Left lobe of liver (tissue), 2 donors: ENCODE data around the gene CYP2A7. TPM values are rescaled to one million over a fixed set of nuclear protein-coding genes. Genes with fewer than 3 reads are reported as not detected.
"Not testable (repeated sequence)": the region's sequence is repeated elsewhere in the genome, so short reads cannot be mapped to it uniquely, and the experiment has no call there.

ENCODE experiments used
- ATAC-seq: fragments of 200-7000 bp; cut with Tn5 transposase; one replicate; pipeline ENCODE4 v1.9.1; 2020; ENCODE audit warnings: mild to moderate bottlenecking, moderate library complexity
- DNase-seq: peaks from one replicate; pipeline ENCODE4 v3.0.0-alpha.2; 2020; ENCODE audit warnings: low spot score
- total RNA-seq: library from RNA; stranded (reverse); gene quantifications from one replicate; pipeline ENCODE4 v1.2.1, GENCODE V29; 2021
- donor health status: DM: no; HTN: no; CAD: no; lungs with moderate emphysema.
- donor health status: DM: no; HTN: yes; CAD: no.

The CYP2A7 gene
- total RNA-seq, 1 donor from 2014 or later = 485 TPM

- ATAC-seq = not testable (repeated sequence)
- DNase-seq = peak; percentile 8
Observed at GRCh38 chr19:40900521-40900920, 18.5 kb upstream of the CYP2A7 start.

- peak; percentile 34 for DNase-seq
- ATAC-seq = not testable (repeated sequence)
Observed at GRCh38 chr19:40899964-40900363, 17.9 kb upstream of the CYP2A7 start.

DNA sequence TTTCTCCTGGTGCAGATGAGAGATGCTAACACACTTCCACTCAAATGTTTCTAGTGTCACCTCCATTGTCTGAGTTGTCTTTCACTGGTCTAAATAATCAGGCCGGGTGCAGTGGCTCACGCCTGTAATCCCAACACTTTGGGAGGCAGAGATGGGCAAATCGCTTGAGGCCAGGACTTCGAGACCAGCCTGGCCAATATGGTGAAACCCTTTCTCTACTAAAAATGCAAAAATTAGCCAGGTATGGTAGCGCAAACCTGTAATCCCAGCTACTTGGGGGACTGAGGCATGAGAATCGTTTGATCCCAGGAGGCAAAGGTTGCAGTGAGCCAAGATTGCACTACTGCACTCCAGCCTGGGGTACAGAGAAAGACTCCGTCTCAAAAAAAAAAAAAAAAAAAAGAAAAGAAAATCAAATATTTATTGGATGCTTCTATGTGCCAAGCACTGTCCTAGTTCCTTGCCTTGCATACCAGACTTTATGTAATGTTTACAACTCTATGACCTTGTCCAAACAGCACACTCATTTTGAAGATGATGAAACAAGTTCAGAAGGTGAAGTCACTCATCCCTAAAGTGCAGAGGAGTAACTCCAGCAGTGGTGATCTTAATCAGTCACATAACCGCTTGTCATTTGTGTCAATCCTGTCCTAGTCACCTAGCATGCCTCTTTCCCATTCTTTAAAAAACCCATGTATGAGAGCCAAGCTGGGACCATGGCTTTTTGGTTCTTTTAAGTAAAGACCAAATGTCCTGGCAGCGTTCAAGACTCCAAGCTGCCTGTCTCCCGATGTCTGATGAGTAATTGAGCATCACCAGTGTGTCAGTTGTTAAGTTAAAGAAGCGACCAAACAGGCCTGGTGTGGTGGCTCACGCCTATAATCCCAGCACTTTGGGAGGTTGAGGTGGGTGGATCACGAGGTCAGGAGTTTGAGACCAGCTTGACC lies 15.1 kb upstream of the CYP2A7 start:
- not testable (repeated sequence) for DNase-seq
- ATAC-seq = peak; percentile 88

DNA sequence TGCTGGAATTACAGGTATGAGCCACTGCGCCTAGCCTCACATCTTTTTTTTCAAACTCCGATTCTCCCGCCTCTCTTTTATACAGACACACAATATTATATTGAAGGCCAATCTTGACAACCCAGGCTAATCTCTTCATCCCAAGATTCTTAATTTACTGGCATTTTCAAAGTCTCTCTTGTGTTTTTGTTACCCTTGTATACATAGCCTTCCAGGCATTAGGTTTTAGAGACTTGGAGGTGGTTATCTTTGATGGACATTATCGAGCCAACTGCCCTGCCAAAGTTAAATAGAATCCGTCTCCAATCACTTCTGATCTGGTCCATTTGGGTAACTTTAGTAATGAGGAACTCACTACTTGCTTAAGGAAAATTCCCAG lies 14.4 kb upstream of the CYP2A7 start:
- ATAC-seq = no peak
- DNase-seq = no peak

DNA sequence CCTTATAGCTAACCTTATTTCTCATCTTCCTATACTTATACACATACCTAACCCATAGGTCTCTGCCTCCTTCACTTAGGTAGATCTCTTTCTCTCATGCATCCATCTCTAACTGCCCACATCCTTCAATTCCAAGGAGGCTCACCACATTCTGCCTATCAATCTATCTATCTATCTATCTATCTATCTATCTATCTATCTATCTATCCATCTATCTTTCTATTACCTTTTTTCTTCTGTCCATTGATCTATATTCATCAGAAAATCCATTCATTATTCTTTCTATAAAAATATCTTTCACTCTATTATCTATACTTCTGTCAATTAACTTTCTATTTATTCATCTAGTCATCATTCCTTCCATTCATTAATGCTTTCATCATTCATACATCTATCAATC lies 11.1 kb upstream of the CYP2A7 start:
- ATAC-seq = no peak
- DNase-seq = no peak

GRCh38 chr19:40889366-40889765 lies 7.3 kb upstream of the CYP2A7 start:
- ATAC-seq (no peak), DNase-seq (peak; percentile 14)

DNA sequence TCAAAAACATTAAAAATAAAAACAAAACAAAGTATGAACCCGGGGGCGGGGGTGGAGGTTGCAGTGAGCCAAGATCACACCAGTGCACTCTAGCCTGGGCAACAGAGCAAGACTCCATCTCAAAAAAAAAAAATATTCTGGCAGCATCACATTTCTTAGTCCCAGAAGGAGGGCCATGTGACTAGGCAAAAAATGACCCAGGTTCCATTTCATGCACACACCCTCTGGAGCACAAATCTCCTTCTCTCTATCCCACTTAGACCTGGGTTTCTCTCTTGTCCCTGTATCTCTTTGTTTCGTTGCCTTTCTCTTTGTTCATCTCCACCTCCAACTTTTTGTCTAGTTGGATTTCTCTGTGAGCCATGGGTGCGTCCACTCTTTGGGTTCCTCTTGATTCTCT lies 6.2 kb upstream of the CYP2A7 start:
- DNase-seq (no peak), ATAC-seq (no peak)

DNA sequence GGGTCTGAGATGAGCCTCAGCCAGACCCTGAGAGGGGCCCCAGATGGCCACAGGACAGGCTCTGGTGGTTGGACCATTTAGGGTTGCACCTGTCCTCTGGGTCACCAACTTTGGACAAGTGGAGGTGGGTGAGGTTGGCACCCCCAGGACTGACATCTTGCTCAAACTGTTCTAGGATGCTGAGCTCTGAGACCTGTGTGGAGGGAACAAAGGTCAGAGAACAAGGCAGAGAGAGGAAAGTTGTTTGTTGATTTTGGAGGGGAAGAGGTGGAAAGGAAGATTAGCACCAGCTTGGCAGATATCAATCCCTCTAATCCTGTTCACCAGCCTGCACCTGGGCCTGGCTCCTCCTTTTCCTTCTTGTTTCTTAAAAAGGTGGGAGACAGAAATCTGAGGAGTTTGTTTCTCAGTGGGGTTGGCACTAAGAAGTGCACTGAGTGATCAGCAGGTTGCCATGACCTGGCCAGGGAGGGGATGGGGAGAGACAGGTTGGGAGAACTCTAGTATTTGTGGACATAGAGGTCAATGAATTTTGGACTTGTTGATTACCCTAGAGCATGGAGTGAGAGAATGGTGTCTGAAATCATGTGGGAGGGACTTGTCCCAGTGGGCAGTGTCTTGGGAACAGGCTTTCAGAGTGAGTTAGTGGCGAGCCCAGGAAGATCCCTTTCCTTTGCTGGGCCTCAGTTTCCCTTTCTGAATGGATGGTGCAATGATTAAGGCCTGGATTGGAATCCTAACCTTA lies 2.3 kb upstream of the CYP2A7 start:
- peak; percentile 55 for DNase-seq
- peak; percentile 83 for ATAC-seq

GRCh38 chr19:40879349-40879748 lies 2.7 kb downstream of the CYP2A7 start:
- not testable (repeated sequence) for DNase-seq, ATAC-seq

DNA sequence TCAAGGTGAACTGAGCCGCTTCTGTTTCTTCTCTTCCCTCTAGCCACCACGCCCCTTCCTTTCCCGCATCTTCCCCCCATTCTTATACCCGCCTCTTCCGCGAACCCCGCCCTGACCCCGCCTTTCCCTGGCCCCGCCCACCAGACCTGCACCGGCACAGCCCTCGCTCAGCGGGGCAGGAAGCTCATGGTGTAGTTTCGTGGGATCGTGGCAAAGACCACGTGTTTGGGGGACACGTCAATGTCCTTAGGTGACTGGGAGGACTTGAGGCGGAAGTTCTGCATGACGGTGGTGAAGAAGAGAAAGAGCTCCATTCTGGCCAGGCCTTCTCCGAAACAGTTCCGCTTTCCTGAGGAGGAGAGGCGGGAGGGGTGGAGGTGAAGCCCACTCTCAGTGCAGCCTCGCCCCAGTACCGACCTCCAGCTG lies 6.5 kb downstream of the CYP2A7 start:
- peak; percentile 57 for ATAC-seq

DNA sequence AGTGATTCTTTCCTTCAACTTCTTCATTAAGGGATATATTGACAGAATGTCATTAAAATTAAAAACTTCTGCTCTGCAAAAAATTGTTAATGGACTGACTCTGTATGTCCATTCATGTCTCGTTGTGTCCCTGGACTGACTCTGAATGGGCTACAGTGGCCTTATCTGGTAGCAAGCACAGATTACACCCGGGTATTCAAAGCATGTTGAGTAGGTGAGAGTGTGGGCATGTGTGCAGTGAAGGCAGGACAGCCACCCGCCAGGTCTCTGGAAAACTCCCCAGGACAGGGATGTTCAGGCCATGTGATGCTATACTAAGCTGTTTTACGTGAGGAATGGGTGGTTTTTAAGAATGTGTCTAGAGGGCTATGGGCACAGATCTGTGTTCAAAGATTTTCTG lies 7.2 kb downstream of the CYP2A7 start:
- peak; percentile 44 for ATAC-seq

More for the DNA sequence above, 6.5 kb downstream of the CYP2A7 start:
- peak; percentile 75 for DNase-seq

DNA sequence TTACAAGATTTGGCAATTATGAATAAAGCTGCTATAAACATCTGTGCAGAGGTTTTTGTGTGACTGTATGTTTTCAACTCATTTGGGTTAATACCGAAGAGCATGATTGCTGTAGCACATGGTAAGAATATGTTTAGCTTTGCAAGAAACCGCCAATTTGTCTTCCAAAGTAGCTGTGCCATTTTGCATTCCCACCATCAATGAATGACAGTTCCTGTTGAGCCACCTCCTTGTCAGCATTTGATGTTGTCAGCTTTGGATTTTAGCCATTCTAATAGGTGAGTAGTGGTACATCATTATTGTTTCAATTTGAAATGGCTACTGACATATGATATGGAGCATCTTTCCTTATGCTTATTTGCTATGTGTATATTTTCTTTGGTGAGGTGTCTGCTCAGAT lies 8.2 kb downstream of the CYP2A7 start:
- DNase-seq = not testable (repeated sequence)
- peak; percentile 49 for ATAC-seq

More for the DNA sequence above, 7.2 kb downstream of the CYP2A7 start:
- not testable (repeated sequence) for DNase-seq

DNA sequence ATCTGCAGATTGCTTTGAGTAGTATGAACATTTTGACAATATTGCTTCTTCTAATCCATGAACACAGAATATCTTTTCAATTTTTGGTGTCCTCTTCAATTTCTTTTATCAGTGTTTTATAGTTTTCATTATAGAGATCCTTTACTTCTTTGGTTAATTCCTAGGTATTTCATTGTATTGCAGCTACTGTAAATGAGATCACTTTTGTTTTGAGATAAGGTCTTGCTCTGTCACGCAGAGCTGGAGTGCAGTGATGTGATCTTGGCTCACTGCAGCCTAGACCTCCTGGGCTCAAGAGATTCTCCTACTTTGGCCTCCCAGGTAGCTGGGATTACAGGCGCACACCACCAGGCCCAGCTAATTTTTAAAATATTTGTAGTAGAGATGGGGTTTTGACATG lies 9.8 kb downstream of the CYP2A7 start:
- ATAC-seq (no peak), DNase-seq (no peak)

DNA sequence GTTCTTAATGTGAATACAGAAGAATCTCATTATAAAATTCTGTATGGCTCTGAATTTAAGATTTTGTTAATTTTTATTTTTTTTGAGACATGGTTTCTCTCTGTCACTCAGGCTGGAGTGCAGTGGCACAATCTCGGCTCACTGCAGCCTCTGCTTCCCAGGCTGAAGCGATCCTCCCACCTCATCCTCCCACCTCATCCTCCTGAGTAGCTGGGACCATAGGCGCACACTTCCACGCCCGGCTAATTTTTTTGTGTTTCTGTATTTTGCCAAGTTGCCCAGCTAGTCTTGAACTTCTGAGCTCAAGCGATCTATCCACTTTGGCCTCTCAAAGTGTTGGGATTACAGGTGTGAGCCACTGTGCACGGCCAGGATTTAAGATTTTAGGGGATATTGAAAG lies 14.3 kb downstream of the CYP2A7 start:
- DNase-seq (no peak), ATAC-seq (no peak)

- ATAC-seq, DNase-seq: not testable (repeated sequence)
Observed at GRCh38 chr19:40864739-40865496, 17.1 kb downstream of the CYP2A7 start.

- ATAC-seq (peak; percentile 72), DNase-seq (no peak)
Observed at GRCh38 chr19:40862785-40863184, 19.2 kb downstream of the CYP2A7 start.

DNA sequence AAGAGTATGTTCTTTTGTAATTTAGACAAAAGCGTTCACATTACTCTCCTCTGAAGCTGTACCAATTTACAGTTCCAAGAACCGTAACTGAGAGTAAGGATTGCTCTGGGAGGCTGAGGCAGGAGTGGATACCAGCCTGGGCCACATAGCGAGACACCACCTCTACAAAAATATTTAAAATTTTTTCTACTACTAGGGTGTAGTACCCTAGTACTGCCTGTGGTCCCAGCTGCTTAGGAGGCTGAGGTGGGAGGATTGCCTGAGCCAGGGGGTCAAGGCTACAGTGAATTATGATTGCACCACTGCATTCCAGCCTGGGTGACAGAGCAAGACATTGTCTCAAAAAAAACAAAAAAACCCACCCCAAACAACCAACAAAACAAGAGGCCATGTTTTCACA lies 19.7 kb downstream of the CYP2A7 start:
- DNase-seq = no peak
- ATAC-seq = peak; percentile 17

GRCh38 chr19:40858109-40858508 lies 23.9 kb downstream of the CYP2A7 start:
- ATAC-seq (no peak), DNase-seq (no peak)

GRCh38 chr19:40852467-40853152 lies 29.4 kb downstream of the CYP2A7 start:
- DNase-seq = peak; percentile 69

DNA sequence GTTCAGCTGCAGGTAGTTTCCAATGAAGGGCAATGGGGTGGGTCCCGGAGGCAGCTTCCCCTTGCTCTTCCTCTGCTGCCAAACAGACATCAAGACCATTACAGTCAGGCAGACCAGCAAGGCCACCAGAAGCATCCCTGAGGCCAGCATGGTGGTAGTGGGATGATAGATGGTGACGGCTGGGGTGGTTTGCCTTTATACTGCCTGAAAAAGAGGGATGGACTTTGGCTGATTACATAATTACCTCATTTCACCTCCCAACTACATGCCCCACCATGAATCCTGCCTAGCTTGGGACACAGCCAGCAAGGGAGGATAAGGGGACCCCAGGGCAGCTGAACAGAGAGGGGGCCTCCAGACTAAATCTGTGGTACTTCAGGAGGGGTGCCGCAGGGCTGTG lies 31.8 kb downstream of the CYP2A7 start, which contains the start of gene CYP2A6:
TSS of gene CYP2A6 (minus strand) at position 171 of the 400 bp plus-strand sequence. CDS start at position 150, 21 bp downstream.
- ATAC-seq = peak; percentile 36
- DNase-seq = peak; percentile 82

More at GRCh38 chr19:40852467-40853152, 29.4 kb downstream of the CYP2A7 start:
- peak; percentile 69 for ATAC-seq
